GM12878 (cell line): Measurements from ENCODE around the gene COX6A2. TPM values are rescaled to one million over a fixed set of nuclear protein-coding genes. Genes with fewer than 3 reads are reported as not detected.

Experiments
- ATAC-seq: fragments of 200-7000 bp; cut with Tn5 transposase; 3 replicates; pipeline ENCODE4 v1.9.1; 2020; ENCODE audit warnings: mild to moderate bottlenecking, moderate library complexity
- BruUV-seq: library from RNA; stranded (reverse); fragments of 400-500 nt; replicated peaks from 2 replicates; lab custom pipeline; 2021; lab: Mats Ljungman, UMichigan
- CTCF ChIA-PET: fragments of 300-600 bp; sonication (Branson Sonifier 250); formaldehyde crosslinking; extraction: SDS; loops from one replicate; lab custom pipeline; 2021; ENCODE audit warnings: inconsistent platforms; lab: Yijun Ruan, JAX
- POLR2A ChIA-PET: fragments of 350-600 bp; formaldehyde crosslinking; extraction: SDS; loops from one replicate; lab custom pipeline; 2021; ENCODE audit warnings: inconsistent platforms; lab: Charles Lee
- RAD21 ChIA-PET: fragments of 300-600 bp; sonication (Branson Sonifier 250); formaldehyde crosslinking; loops from one replicate; lab custom pipeline; 2023; ENCODE audit warnings: antibody characterized with exemption; ENCODE audit not compliant: unreplicated experiment; lab: Charles Lee
- SMC1A ChIA-PET: fragments of 300-600 bp; sonication (Branson Sonifier 250); formaldehyde crosslinking; loops from one replicate; lab custom pipeline; 2023; ENCODE audit not compliant: unreplicated experiment, uncharacterized antibody; lab: Charles Lee
- DNase-seq: peaks from one replicate; pipeline ENCODE4 v3.0.0-alpha.2; 2011; ENCODE audit warnings: low read depth, low spot score
- FAIRE-seq: peaks from 3 replicates; lab custom pipeline; 2011; peaks lifted over from hg19 to GRCh38; lab: Jason Lieb, UNC
- H2AFZ ChIP-seq: 2 replicates; pipeline ENCODE4 v1.6.0; 2011; ENCODE audit warnings: low read depth, low read length, control low read depth; ENCODE audit not compliant: control insufficient read depth
- H3K27ac ChIP-seq: 2 replicates; pipeline ENCODE4 v1.5.1; 2011; ENCODE audit warnings: control low read depth; ENCODE audit not compliant: control insufficient read depth, insufficient read depth
- H3K27me3 ChIP-seq, 2 experiments: replicated peaks in 1 of 2; 2 replicates each; pipeline versions ENCODE4 v1.6.0 to v1.6.1; 2011; ENCODE audit warnings: low read length in 1 of 2; ENCODE audit not compliant: control insufficient read depth in 2 of 2, insufficient read depth in 2 of 2
- H3K36me3 ChIP-seq, 2 experiments: 2 replicates each; pipeline ENCODE4 v1.5.1; 2011; ENCODE audit warnings: low read length in 1 of 2; ENCODE audit not compliant: control insufficient read depth in 2 of 2, insufficient read depth in 2 of 2
- H3K4me1 ChIP-seq: 2 replicates; pipeline ENCODE4 v1.6.1; 2011; ENCODE audit warnings: mild to moderate bottlenecking, low read length, moderate library complexity, mixed read lengths; ENCODE audit not compliant: control insufficient read depth, insufficient read depth
- H3K4me2 ChIP-seq: 2 replicates; pipeline ENCODE4 v1.6.0; 2011; ENCODE audit warnings: control low read depth; ENCODE audit not compliant: control insufficient read depth, insufficient read depth
- H3K4me3 ChIP-seq: fragments of 200-600 bp; sonication (generic); 2 replicates; pipeline ENCODE4 v1.5.1; 2016
- H3K79me2 ChIP-seq: 2 replicates; pipeline ENCODE4 v1.6.0; 2011; ENCODE audit warnings: low read length; ENCODE audit not compliant: control insufficient read depth, insufficient read depth
- H3K9ac ChIP-seq: 2 replicates; pipeline ENCODE4 v1.8.0; 2011; ENCODE audit warnings: low read length, control low read depth, mixed read lengths; ENCODE audit not compliant: control insufficient read depth, insufficient read depth
- H3K9me3 ChIP-seq: replicated peaks from 3 replicates; pipeline ENCODE4 v1.5.1; 2011; ENCODE audit warnings: mild to moderate bottlenecking, low read length; ENCODE audit not compliant: control insufficient read depth, insufficient read depth
- H4K20me1 ChIP-seq: 2 replicates; pipeline ENCODE4 v1.6.0; 2011; ENCODE audit not compliant: control insufficient read depth, insufficient read depth
- BHLHE40 ChIP-seq, 2 experiments: fragments of 450-650 bp in 1 of 2; IDR thresholded peaks; 2 replicates each; pipeline ENCODE4 v1.6.1; 2011 to 2017; ENCODE audit warnings: low read depth in 2 of 2, borderline replicate concordance in 1 of 2, improper control_type of control experiment in 1 of 2, low read length in 1 of 2, mild to moderate bottlenecking in 1 of 2
- BMI1 ChIP-seq: fragments of 450-650 bp; IDR thresholded peaks from 2 replicates; pipeline ENCODE4 v1.6.1; 2016; ENCODE audit warnings: mild to moderate bottlenecking, moderate library complexity, borderline replicate concordance
- EGR1 ChIP-seq, 2 experiments: IDR thresholded peaks; 1 replicate in 1 of 2; 2 replicates in 1 of 2; pipeline ENCODE4 v1.6.1; 2011 to 2012; ENCODE audit warnings: low read depth in 2 of 2, low read length in 2 of 2, borderline replicate concordance in 1 of 2, mild to moderate bottlenecking in 1 of 2, moderate library complexity in 1 of 2
- IKZF1 ChIP-seq: fragments of 450-650 bp; conservative IDR thresholded peaks from 2 replicates; pipeline ENCODE4 v1.6.1; 2017; ENCODE audit warnings: antibody characterized with exemption, mild to moderate bottlenecking
- TBL1XR1 ChIP-seq: IDR thresholded peaks from 2 replicates; pipeline ENCODE4 v1.6.1; 2012; ENCODE audit warnings: low read depth, low read length, improper control_type of control experiment
- TCF7 ChIP-seq: IDR thresholded peaks from 2 replicates; pipeline ENCODE4 v1.6.1; 2014; ENCODE audit warnings: antibody characterized with exemption, borderline replicate concordance
- ZNF217 ChIP-seq: fragments of 450-650 bp; IDR thresholded peaks from 2 replicates; pipeline ENCODE4 v1.6.1; 2017; ENCODE audit warnings: antibody characterized with exemption, mild to moderate bottlenecking
- ZNF24 ChIP-seq: fragments of 450-650 bp; IDR thresholded peaks from 2 replicates; pipeline ENCODE4 v1.6.1; 2017; ENCODE audit warnings: antibody characterized with exemption, mild to moderate bottlenecking
- WGBS: methylation state at CpG from one replicate; pipeline ENCODE4 v1.1.6; 2016; ENCODE audit warnings: low lambda C conversion rate; ENCODE audit not compliant: insufficient replicate concordance, insufficient coverage; ENCODE audit errors: missing lambda C conversion rate; 5-methylcytosine and 5-hydroxymethylcytosine counted together
- in situ Hi-C: fragments of 300-500 bp; cut with MboI; formaldehyde crosslinking; loops from 9 replicates; pipeline ENCODE4 v1.14.3; 2018; ENCODE audit warnings: mixed read lengths
- intact Hi-C: fragments of 100-400 bp; cut with micrococcal nuclease; formaldehyde crosslinking; loops from one replicate; pipeline ENCODE4 v1.14.2; 2022; ENCODE audit not compliant: unreplicated experiment
- polyA plus RNA-seq, 11 experiments: library from polyadenylated mRNA; depleted of rRNA in 4 of 11; unstranded in 6 of 11; stranded (reverse) in 5 of 11; fragments of >200 nt; fragmentation: Nextera tagmentation in 4 of 11; fragmentation: Illumina TruSeq in 1 of 11; extraction: Ambion mirVana in 4 of 11; extraction: Trizol in 1 of 11; gene quantifications; 1 replicate in 1 of 11; 2 replicates in 10 of 11; pipeline versions ENCODE4 v1.2.1 to v1.2.3, GENCODE V29; 2011 to 2016; ENCODE audit warnings: inconsistent platforms in 2 of 11, missing spikeins in 2 of 11, low read depth in 1 of 11
- total RNA-seq, 4 experiments: library from RNA; depleted of rRNA in 3 of 4; stranded (reverse); fragments of >200 nt in 3 of 4; fragmentation: Illumina TruSeq in 1 of 4; extraction: Trizol in 1 of 4; gene quantifications; 2 replicates each; pipeline versions ENCODE4 v1.2.1 to v1.2.3, GENCODE V29; 2013 to 2021
- TF ChIP-seq, protein P1 (sequence below): fragments of 450-650 bp; IDR thresholded peaks from 2 replicates; pipeline ENCODE4 v1.6.1; 2017; ENCODE audit warnings: low read depth, mild to moderate bottlenecking, moderate library complexity
- TF ChIP-seq, protein P2 (sequence below): fragments of 450-650 bp; IDR thresholded peaks from 2 replicates; pipeline ENCODE4 v1.6.1; 2017; ENCODE audit warnings: mild to moderate bottlenecking, moderate library complexity

Gene COX6A2
- total and polyA plus RNA-seq, 10 of the 15 experiments (the other 5 are each of a cell fraction or from before 2014, with no cell fraction given): not detected

DNA sequence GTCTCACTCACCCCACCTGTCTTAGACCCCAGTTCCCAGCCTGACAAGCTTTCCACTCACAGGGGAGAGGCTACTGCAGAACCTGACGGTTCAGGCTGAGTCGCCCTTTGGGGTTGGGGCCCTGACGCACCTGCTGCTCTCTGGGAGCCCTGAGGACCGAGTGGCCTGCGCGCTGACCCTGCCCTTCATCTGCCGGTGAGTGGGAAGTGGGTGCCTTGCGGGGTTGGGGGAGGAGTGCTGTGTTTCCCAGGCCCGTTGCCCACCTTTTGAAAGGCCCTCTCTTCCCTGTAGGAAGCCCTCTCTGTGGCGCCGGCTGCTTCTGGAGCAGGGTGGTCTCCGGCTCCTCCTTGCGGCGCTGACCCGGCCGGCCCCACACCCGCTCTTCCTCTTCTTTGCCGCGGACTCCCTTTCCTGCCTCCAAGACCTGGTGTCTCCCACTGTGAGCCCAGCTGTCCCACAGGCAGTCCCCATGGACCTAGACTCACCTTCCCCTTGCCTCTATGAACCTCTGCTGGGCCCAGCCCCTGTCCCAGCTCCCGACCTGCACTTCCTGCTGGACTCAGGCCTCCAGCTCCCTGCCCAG lies 37.7 kb upstream of the COX6A2 start:
- DNase-seq: no peak
- Histone ChIP-seq H3K79me2 (0 out of 2 replicates have a peak, but pooled peaks cover 3% of the 10 kb centered on the region), H3K9ac (no peak overlapping the region), H4K20me1 (no peaks in the 10 kb centered on the region), H3K4me2 (no peak overlapping the region), H3K4me1 (0 out of 2 replicates have a peak, but pooled peaks cover 4% of the 10 kb centered on the region), H3K4me3 (no peak overlapping the region), H3K27me3 (no peaks in the 10 kb centered on the region), H3K36me3 (peaks cover 0 to 20% of the 10 kb centered on the region in 2 experiments; a peak in 3 of 4 replicates), H3K27ac (no peak overlapping the region), H3K9me3 (no peaks in the 10 kb centered on the region), H2AFZ (no peak overlapping the region)
- in situ Hi-C loops (no loop called here), intact Hi-C loops (no loop called here)
- no peak for ATAC-seq
- no peak for FAIRE-seq
- ChIA-PET CTCF (no interaction called here), SMC1A (no interaction called here), POLR2A (no interaction called here), RAD21 (no interaction called here)
- TF ChIP-seq TCF7: no peak
- WGBS: 92% methylated on average over 19 of the region's 20 CpGs
- BruUV-seq: no TSS peak

DNA sequence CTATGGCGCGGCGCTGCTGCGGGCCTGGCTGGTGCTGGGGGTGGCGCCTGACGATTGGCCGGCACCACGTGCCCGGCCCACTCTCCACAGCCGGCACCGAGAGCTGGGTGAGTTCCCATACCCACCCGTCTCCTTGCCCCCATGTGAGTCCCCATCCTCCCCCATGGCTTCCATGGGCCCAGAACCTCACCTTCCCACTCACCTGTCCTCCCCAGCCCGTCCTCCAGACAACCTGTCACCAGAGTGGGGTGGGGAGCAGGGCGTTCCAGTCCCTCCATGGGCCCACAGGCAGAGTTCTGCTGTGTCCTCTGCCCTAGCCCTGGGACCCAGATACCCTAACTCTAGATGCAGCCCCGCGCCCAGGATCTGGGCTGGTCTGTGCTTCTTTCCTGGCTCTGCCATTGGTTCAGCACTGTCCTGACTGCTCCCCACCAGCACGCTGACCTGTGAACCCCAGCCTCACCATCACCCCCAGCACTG lies 36.7 kb upstream of the COX6A2 start:
- Histone ChIP-seq H3K4me1 (peaks cover 4% of the 10 kb centered on the region; the same call in 1 of the 2 replicates), H3K36me3 (peaks cover 0 to 20% of the 10 kb centered on the region in 2 experiments; a peak in 3 of 4 replicates), H3K4me3 (no peak overlapping the region), H3K27ac (no peak overlapping the region), H3K79me2 (peaks cover 11% of the 10 kb centered on the region), H2AFZ (no peak overlapping the region), H3K27me3 (no peaks in the 10 kb centered on the region), H4K20me1 (no peaks in the 10 kb centered on the region), H3K4me2 (no peak overlapping the region), H3K9me3 (no peaks in the 10 kb centered on the region), H3K9ac (no peak overlapping the region)
- FAIRE-seq (no peak), DNase-seq (no peak), ATAC-seq (no peak)
- POLR2A ChIA-PET: no interaction called here
- CTCF ChIA-PET: no interaction called here
- 86% methylated on average over 15 of the region's 17 CpGs for WGBS
- in situ Hi-C loops: no loop called here
- no TSS peak for BruUV-seq
- RAD21 ChIA-PET: no interaction called here
- intact Hi-C loops: no loop called here
- SMC1A ChIA-PET: no interaction called here
- TF ChIP-seq ZNF217 (no peak), BMI1 (no peak), BHLHE40 (IDR thresholded peaks at IDR 0.05; ENCODE audit: borderline replicate concordance in 1 of 2, low read depth in 2 of 2, low read length in 1 of 2) (no peak), EGR1 (IDR thresholded peaks at IDR 0.05; ENCODE audit: borderline replicate concordance in 1 of 2, low read depth in 2 of 2, low read length in 2 of 2) (no peak), IKZF1 (no peak), TBL1XR1 (no peak), ZNF24 (no peak)
- TF ChIP-seq, protein P1, sequence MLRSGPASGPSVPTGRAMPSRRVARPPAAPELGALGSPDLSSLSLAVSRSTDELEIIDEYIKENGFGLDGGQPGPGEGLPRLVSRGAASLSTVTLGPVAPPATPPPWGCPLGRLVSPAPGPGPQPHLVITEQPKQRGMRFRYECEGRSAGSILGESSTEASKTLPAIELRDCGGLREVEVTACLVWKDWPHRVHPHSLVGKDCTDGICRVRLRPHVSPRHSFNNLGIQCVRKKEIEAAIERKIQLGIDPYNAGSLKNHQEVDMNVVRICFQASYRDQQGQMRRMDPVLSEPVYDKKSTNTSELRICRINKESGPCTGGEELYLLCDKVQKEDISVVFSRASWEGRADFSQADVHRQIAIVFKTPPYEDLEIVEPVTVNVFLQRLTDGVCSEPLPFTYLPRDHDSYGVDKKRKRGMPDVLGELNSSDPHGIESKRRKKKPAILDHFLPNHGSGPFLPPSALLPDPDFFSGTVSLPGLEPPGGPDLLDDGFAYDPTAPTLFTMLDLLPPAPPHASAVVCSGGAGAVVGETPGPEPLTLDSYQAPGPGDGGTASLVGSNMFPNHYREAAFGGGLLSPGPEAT: no peak
- TF ChIP-seq, protein P2, sequence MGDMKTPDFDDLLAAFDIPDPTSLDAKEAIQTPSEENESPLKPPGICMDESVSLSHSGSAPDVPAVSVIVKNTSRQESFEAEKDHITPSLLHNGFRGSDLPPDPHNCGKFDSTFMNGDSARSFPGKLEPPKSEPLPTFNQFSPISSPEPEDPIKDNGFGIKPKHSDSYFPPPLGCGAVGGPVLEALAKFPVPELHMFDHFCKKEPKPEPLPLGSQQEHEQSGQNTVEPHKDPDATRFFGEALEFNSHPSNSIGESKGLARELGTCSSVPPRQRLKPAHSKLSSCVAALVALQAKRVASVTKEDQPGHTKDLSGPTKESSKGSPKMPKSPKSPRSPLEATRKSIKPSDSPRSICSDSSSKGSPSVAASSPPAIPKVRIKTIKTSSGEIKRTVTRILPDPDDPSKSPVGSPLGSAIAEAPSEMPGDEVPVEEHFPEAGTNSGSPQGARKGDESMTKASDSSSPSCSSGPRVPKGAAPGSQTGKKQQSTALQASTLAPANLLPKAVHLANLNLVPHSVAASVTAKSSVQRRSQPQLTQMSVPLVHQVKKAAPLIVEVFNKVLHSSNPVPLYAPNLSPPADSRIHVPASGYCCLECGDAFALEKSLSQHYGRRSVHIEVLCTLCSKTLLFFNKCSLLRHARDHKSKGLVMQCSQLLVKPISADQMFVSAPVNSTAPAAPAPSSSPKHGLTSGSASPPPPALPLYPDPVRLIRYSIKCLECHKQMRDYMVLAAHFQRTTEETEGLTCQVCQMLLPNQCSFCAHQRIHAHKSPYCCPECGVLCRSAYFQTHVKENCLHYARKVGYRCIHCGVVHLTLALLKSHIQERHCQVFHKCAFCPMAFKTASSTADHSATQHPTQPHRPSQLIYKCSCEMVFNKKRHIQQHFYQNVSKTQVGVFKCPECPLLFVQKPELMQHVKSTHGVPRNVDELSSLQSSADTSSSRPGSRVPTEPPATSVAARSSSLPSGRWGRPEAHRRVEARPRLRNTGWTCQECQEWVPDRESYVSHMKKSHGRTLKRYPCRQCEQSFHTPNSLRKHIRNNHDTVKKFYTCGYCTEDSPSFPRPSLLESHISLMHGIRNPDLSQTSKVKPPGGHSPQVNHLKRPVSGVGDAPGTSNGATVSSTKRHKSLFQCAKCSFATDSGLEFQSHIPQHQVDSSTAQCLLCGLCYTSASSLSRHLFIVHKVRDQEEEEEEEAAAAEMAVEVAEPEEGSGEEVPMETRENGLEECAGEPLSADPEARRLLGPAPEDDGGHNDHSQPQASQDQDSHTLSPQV: no peak
